K562 (cell line): Measurements from ENCODE around the gene ADGRG1. TPM values are rescaled to one million over a fixed set of nuclear protein-coding genes. Genes with fewer than 3 reads are reported as not detected.

Experiments used
- ADNP ChIP-seq: fragments of 200-800 bp; sonication (Bioruptor generic); IDR thresholded peaks from 2 replicates; pipeline ENCODE4 v1.6.1; 2016; ENCODE audit warnings: missing genetic modification characterization, missing compliant biosample characterization
- ASH1L ChIP-seq: fragments of 450-650 bp; IDR thresholded peaks from 2 replicates; pipeline ENCODE4 v1.6.1; 2018; ENCODE audit warnings: borderline replicate concordance, mild to moderate bottlenecking, low read depth; ENCODE audit not compliant: partially characterized antibody
- BCOR ChIP-seq: fragments of 450-650 bp; IDR thresholded peaks from 2 replicates; pipeline ENCODE4 v1.6.1; 2016
- CBX1 ChIP-seq: sonication (generic); IDR thresholded peaks from 2 replicates; pipeline ENCODE4 v1.6.1; 2016; ENCODE audit warnings: antibody characterized with exemption, low read depth, mild to moderate bottlenecking
- KAT7 ChIP-seq: sonication (generic); formaldehyde crosslinking; IDR thresholded peaks from 2 replicates; pipeline ENCODE4 v1.8.0; 2022; ENCODE audit warnings: missing genetic modification reagents, mild to moderate bottlenecking, borderline replicate concordance
- KDM1A ChIP-seq, 2 experiments: fragments of 450-650 bp; IDR thresholded peaks; 2 replicates each; pipeline ENCODE4 v1.6.1; 2016; ENCODE audit warnings: mild to moderate bottlenecking in 2 of 2
- KDM4B ChIP-seq, 2 experiments: fragments of 450-650 bp in 1 of 2; sonication (generic) in 1 of 2; IDR thresholded peaks; 2 replicates each; pipeline ENCODE4 v1.6.1; 2016 to 2017; ENCODE audit warnings: borderline replicate concordance in 2 of 2, antibody characterized with exemption in 1 of 2, low read depth in 1 of 2, mild to moderate bottlenecking in 1 of 2
- MTA1 ChIP-seq: fragments of 450-650 bp; IDR thresholded peaks from 2 replicates; pipeline ENCODE4 v1.6.1; 2017; ENCODE audit warnings: borderline replicate concordance
- PTRF ChIP-seq: fragments of 450-650 bp; IDR thresholded peaks from 2 replicates; pipeline ENCODE4 v1.6.1; 2016; ENCODE audit warnings: mild to moderate bottlenecking, missing genetic modification characterization, missing compliant biosample characterization
- RCOR1 ChIP-seq, 2 experiments: IDR thresholded peaks; 2 replicates each; pipeline ENCODE4 v1.6.1; 2012; ENCODE audit warnings: low read depth in 2 of 2, low read length in 2 of 2, borderline replicate concordance in 1 of 2, improper control_type of control experiment in 1 of 2
- XRCC5 ChIP-seq: fragments of 200-400 bp; formaldehyde crosslinking; IDR thresholded peaks from 2 replicates; pipeline ENCODE4 v1.6.1; 2017; ENCODE audit warnings: low read depth, mild to moderate bottlenecking, low read length
- ZNF239 ChIP-seq: fragments of 250-450 bp; sonication (Bioruptor Pico); IDR thresholded peaks from 2 replicates; pipeline ENCODE4 v1.4.0; 2020; ENCODE audit warnings: mild to moderate bottlenecking
- ZNF445 ChIP-seq: fragments of 250-450 bp; sonication (Bioruptor Pico); IDR thresholded peaks from 2 replicates; pipeline ENCODE4 v1.4.0; 2020; ENCODE audit warnings: low read depth, mild to moderate bottlenecking, moderate library complexity
- polyA plus RNA-seq, 8 experiments: library from polyadenylated mRNA; depleted of rRNA in 4 of 8; stranded (reverse) in 5 of 8; unstranded in 3 of 8; fragments of >200 nt; fragmentation: Nextera tagmentation in 2 of 8; fragmentation: Illumina TruSeq in 1 of 8; extraction: Ambion mirVana in 2 of 8; extraction: Trizol in 1 of 8; gene quantifications; 2 replicates each; pipeline versions ENCODE4 v1.2.1 to v1.2.3, GENCODE V29; 2011 to 2014; ENCODE audit warnings: inconsistent platforms in 1 of 8, missing spikeins in 1 of 8
- total RNA-seq, 7 experiments: library from RNA; depleted of rRNA in 6 of 7; stranded (reverse); fragments of >200 nt in 6 of 7; fragmentation: Illumina TruSeq in 2 of 7; extraction: Trizol in 2 of 7; gene quantifications; 2 replicates each; pipeline versions ENCODE4 v1.2.1 to v1.2.3, GENCODE V29; 2011 to 2021; ENCODE audit warnings: low replicate concordance in 1 of 7
- TF ChIP-seq, protein P1 (sequence below), 2 experiments: fragments of 450-650 bp in 1 of 2; sonication (generic) in 1 of 2; formaldehyde crosslinking in 1 of 2; IDR thresholded peaks; 2 replicates each; pipeline versions ENCODE4 v1.7.1 to v1.9.0; 2016 to 2022; ENCODE audit warnings: inconsistent platforms in 1 of 2, mild to moderate bottlenecking in 1 of 2, missing genetic modification reagents in 1 of 2
- TF ChIP-seq, protein P2 (sequence below): conservative IDR thresholded peaks from 2 replicates; pipeline ENCODE4 v1.6.1; 2011; ENCODE audit warnings: low read depth, mild to moderate bottlenecking, low read length; ENCODE audit not compliant: control insufficient read depth
- TF ChIP-seq, protein P3 (sequence below): fragments of 450-650 bp; IDR thresholded peaks from 2 replicates; pipeline ENCODE4 v1.6.1; 2018; ENCODE audit warnings: mild to moderate bottlenecking, low read depth; ENCODE audit not compliant: partially characterized antibody

The ADGRG1 gene
- total and polyA plus RNA-seq, 9 of the 15 experiments (the other 6 are each of a cell fraction or from before 2014, with no cell fraction given): 0.04 to 0.31 (median 0.16) TPM; not detected in 6

DNA sequence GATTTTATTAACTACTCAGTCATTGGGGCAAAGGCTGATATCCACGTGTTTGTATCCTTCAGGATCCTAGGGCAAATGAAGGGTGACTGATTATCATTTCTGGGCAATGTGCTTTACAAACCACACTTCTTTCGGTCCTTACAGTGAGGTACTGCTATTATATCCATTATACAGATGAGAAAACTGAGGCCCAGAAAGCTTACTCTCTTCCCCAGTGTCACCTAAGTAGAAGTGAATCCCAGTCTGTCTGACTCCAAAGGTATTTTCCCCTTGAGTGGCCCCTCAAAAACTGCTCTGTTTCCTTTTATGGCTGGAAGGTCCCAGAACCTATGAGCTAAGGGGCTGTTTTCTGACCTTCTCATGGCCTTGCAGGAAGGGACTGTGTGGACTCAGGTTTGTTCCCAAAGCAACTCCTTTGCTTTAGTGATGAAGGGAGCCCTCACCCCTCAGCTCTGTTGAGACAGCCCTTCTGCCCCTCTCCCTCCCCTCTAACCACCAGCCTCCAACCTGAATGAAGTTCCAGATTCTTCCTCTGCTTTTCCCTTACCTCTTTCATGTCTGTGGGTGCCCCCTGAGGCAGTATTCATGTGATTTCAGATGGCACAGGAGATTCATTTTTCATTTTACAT lies 27.4 kb upstream of the ADGRG1 start (continued):
- TF ChIP-seq ASH1L (no peak), KAT7 (CRISPR knock-in tag) (no peak), ZNF239 (CRISPR knock-in tag) (peak; percentile 34; the same call in 1 of the 2 replicates), CBX1 (no peak; the same call in 1 of the 2 replicates), KDM1A (IDR thresholded peaks at IDR 0.05) (peak; percentile 53 to 72; a peak in 3 of 4 replicates), BCOR (peak; percentile 92), ADNP (peak; percentile 70), ZNF445 (CRISPR knock-in tag) (no peak), RCOR1 (IDR thresholded peaks at IDR 0.05; ENCODE audit: borderline replicate concordance in 1 of 2, low read depth in 2 of 2, low read length in 2 of 2) (peak in 1 of 2 experiments; percentile 38; a peak in 1 of 4 replicates), MTA1 (no peak), PTRF (tag) (no peak), XRCC5 (no peak), KDM4B (IDR thresholded peaks at IDR 0.05; ENCODE audit: borderline replicate concordance in 2 of 2, low read depth in 1 of 2) (no peak)
- TF ChIP-seq, protein P1, sequence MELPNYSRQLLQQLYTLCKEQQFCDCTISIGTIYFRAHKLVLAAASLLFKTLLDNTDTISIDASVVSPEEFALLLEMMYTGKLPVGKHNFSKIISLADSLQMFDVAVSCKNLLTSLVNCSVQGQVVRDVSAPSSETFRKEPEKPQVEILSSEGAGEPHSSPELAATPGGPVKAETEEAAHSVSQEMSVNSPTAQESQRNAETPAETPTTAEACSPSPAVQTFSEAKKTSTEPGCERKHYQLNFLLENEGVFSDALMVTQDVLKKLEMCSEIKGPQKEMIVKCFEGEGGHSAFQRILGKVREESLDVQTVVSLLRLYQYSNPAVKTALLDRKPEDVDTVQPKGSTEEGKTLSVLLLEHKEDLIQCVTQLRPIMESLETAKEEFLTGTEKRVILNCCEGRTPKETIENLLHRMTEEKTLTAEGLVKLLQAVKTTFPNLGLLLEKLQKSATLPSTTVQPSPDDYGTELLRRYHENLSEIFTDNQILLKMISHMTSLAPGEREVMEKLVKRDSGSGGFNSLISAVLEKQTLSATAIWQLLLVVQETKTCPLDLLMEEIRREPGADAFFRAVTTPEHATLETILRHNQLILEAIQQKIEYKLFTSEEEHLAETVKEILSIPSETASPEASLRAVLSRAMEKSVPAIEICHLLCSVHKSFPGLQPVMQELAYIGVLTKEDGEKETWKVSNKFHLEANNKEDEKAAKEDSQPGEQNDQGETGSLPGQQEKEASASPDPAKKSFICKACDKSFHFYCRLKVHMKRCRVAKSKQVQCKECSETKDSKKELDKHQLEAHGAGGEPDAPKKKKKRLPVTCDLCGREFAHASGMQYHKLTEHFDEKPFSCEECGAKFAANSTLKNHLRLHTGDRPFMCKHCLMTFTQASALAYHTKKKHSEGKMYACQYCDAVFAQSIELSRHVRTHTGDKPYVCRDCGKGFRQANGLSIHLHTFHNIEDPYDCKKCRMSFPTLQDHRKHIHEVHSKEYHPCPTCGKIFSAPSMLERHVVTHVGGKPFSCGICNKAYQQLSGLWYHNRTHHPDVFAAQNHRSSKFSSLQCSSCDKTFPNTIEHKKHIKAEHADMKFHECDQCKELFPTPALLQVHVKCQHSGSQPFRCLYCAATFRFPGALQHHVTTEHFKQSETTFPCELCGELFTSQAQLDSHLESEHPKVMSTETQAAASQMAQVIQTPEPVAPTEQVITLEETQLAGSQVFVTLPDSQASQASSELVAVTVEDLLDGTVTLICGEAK (IDR thresholded peaks at IDR 0.05): no peak
- TF ChIP-seq, protein P1 (CRISPR knock-in tag; IDR thresholded peaks at IDR 0.05): no peak
- TF ChIP-seq, protein P2, sequence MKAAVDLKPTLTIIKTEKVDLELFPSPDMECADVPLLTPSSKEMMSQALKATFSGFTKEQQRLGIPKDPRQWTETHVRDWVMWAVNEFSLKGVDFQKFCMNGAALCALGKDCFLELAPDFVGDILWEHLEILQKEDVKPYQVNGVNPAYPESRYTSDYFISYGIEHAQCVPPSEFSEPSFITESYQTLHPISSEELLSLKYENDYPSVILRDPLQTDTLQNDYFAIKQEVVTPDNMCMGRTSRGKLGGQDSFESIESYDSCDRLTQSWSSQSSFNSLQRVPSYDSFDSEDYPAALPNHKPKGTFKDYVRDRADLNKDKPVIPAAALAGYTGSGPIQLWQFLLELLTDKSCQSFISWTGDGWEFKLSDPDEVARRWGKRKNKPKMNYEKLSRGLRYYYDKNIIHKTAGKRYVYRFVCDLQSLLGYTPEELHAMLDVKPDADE: no peak
- TF ChIP-seq, protein P3, sequence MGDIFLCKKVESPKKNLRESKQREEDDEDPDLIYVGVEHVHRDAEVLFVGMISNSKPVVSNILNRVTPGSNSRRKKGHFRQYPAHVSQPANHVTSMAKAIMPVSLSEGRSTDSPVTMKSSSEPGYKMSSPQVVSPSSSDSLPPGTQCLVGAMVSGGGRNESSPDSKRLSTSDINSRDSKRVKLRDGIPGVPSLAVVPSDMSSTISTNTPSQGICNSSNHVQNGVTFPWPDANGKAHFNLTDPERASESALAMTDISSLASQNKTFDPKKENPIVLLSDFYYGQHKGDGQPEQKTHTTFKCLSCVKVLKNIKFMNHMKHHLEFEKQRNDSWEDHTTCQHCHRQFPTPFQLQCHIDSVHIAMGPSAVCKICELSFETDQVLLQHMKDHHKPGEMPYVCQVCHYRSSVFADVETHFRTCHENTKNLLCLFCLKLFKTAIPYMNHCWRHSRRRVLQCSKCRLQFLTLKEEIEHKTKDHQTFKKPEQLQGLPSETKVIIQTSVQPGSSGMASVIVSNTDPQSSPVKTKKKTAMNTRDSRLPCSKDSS: no peak
